Uterus (tissue), 2 donors: ENCODE results near the gene CD1D.

Experiments used
- POLR2A ChIP-seq, 2 donors: fragments of 450-650 bp; IDR thresholded peaks; one replicate each; pipeline ENCODE4 v1.6.1; 2016; ENCODE audit warnings: antibody characterized with exemption in 2 of 2, mild to moderate bottlenecking in 1 of 2, moderate library complexity in 1 of 2
- TF ChIP-seq, protein P1 (sequence below), 4 experiments: fragments of 200-600 bp in 2 of 4; fragments of 450-650 bp in 2 of 4; sonication (generic) in 2 of 4; IDR thresholded peaks; one replicate each; pipeline ENCODE4 v1.5.1; 2016 to 2019; ENCODE audit warnings: antibody characterized with exemption in 4 of 4, mild to moderate bottlenecking in 2 of 4, moderate library complexity in 1 of 4

DNA sequence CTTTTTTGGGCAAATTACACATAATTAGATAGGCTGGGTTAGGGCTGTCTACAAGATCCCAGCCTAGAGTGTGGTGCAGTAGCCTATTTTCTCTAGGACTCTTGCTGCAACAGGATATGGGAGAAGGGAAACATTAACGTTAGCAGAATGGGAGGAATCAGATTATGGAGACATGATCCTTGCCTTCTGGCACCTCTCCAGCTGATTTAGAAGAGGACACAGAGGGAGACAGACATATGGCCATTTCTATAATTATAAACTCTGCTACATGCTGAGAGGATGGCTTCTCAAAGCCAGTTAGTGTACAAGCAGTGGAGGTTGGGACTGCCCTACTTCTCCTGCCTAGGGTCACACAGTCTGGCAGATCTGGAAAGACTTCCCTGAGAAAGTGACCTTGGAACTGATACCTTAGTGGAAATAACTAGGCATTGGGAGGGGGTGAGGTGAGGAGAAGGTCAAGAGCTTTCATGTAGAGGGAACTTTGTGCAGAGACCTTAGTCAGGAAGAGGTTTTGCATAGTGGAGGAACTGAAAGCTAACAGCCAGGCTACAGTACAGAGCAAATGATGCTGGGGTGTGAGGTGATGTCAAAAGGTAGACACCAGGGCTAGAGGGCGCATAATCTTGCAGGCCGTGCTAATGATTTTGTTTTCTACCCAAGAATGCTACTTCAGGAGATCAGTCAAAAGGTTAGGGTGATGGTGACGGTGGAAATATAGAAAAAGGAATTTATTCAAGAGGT, 1.2 kb upstream of the CD1D start:
- TF ChIP-seq, protein P1, sequence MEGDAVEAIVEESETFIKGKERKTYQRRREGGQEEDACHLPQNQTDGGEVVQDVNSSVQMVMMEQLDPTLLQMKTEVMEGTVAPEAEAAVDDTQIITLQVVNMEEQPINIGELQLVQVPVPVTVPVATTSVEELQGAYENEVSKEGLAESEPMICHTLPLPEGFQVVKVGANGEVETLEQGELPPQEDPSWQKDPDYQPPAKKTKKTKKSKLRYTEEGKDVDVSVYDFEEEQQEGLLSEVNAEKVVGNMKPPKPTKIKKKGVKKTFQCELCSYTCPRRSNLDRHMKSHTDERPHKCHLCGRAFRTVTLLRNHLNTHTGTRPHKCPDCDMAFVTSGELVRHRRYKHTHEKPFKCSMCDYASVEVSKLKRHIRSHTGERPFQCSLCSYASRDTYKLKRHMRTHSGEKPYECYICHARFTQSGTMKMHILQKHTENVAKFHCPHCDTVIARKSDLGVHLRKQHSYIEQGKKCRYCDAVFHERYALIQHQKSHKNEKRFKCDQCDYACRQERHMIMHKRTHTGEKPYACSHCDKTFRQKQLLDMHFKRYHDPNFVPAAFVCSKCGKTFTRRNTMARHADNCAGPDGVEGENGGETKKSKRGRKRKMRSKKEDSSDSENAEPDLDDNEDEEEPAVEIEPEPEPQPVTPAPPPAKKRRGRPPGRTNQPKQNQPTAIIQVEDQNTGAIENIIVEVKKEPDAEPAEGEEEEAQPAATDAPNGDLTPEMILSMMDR (IDR thresholded peaks at IDR 0.05), result no peak
- no peak for TF ChIP-seq POLR2A (IDR thresholded peaks at IDR 0.05)
